Fibroblast of lung (primary cell): ENCODE data around the gene RAB13. TPM values are rescaled to one million over a fixed set of nuclear protein-coding genes. Genes with fewer than 3 reads are reported as not detected.

ENCODE experiments used
- DNase-seq, 2 donors: peaks; one replicate each; pipeline versions ENCODE4 v3.0.0 to v3.0.0-alpha.2; 2010; ENCODE audit warnings: low read depth in 2 of 2
- H2AFZ ChIP-seq: 2 replicates; pipeline ENCODE4 v1.5.1; 2012; ENCODE audit warnings: low read length, control low read depth, inconsistent platforms
- H3K27ac ChIP-seq: 2 replicates; pipeline ENCODE4 v1.5.1; 2011; ENCODE audit warnings: low read length, control low read depth; ENCODE audit not compliant: insufficient read depth
- H3K27me3 ChIP-seq: 2 replicates; pipeline ENCODE4 v1.5.1; 2011; ENCODE audit warnings: mild to moderate bottlenecking, low read length; ENCODE audit not compliant: control insufficient read depth, insufficient read depth
- H3K36me3 ChIP-seq: 2 replicates; pipeline ENCODE4 v1.5.1; 2011; ENCODE audit warnings: low read length; ENCODE audit not compliant: control insufficient read depth, insufficient read depth
- H3K4me1 ChIP-seq: 2 replicates; pipeline ENCODE4 v1.5.1; 2011; ENCODE audit warnings: low read length; ENCODE audit not compliant: control insufficient read depth, insufficient read depth; ENCODE audit errors: extremely low read depth
- H3K4me2 ChIP-seq: 2 replicates; pipeline ENCODE4 v1.5.1; 2011; ENCODE audit warnings: low read length, control low read depth; ENCODE audit not compliant: insufficient read depth; ENCODE audit errors: extremely low read depth
- H3K4me3 ChIP-seq, 4 experiments: fragments of 200-600 bp in 1 of 4; sonication (generic) in 1 of 4; replicated peaks in 1 of 4; 2 replicates each; pipeline ENCODE4 v1.5.1; 2011 to 2016; ENCODE audit warnings: low read length in 4 of 4, low read depth in 3 of 4, mild to moderate bottlenecking in 3 of 4, control low read depth in 2 of 4, inconsistent platforms in 1 of 4, mixed read lengths in 1 of 4; ENCODE audit not compliant: insufficient read depth in 1 of 4; ENCODE audit errors: control extremely low read depth in 1 of 4
- H3K79me2 ChIP-seq: 2 replicates; pipeline ENCODE4 v1.5.1; 2012; ENCODE audit warnings: mild to moderate bottlenecking, low read length, inconsistent platforms; ENCODE audit not compliant: control insufficient read depth, insufficient read depth
- H3K9ac ChIP-seq: 2 replicates; pipeline ENCODE4 v1.5.1; 2011; ENCODE audit warnings: mild to moderate bottlenecking, low read length, control low read depth; ENCODE audit not compliant: insufficient read depth
- H3K9me3 ChIP-seq: 2 replicates; pipeline ENCODE4 v1.5.1; 2012; ENCODE audit warnings: low read depth, low read length; ENCODE audit not compliant: control insufficient read depth, insufficient read depth
- H4K20me1 ChIP-seq: 2 replicates; pipeline ENCODE4 v1.5.1; 2011; ENCODE audit warnings: low read length; ENCODE audit not compliant: control insufficient read depth, insufficient read depth; ENCODE audit errors: extremely low read depth
- CTCF ChIP-seq, 2 donors: IDR thresholded peaks in 1 of 2; conservative IDR thresholded peaks in 1 of 2; 1 replicate in 1 of 2; 2 replicates in 1 of 2; pipeline ENCODE4 v1.5.1; 2011 to 2012; ENCODE audit warnings: low read length in 2 of 2, control low read depth in 1 of 2, inconsistent platforms in 1 of 2, low read depth in 1 of 2, mild to moderate bottlenecking in 1 of 2
- EZH2 ChIP-seq: IDR thresholded peaks from 2 replicates; pipeline ENCODE4 v1.5.1; 2012; ENCODE audit warnings: low read length, control low read depth, mild to moderate bottlenecking; ENCODE audit errors: missing control alignments
- polyA plus RNA-seq, 2 donors: library from polyadenylated mRNA; depleted of rRNA in 1 of 2; stranded (reverse) in 1 of 2; unstranded in 1 of 2; fragments of >200 nt; gene quantifications; 2 replicates each; pipeline ENCODE4 v1.2.1, GENCODE V29; 2011 to 2012; ENCODE audit warnings: missing spikeins in 1 of 2
- total RNA-seq: library from RNA; depleted of rRNA; stranded (reverse); fragments of >200 nt; gene quantifications from 2 replicates; pipeline ENCODE4 v1.2.1, GENCODE V29; 2014

Gene RAB13
- total and polyA plus RNA-seq, 2 donors (not counting 1 experiment from before 2014, with no cell fraction given) = 86.2 to 126 TPM

- TF ChIP-seq EZH2 (no peak), CTCF (conservative IDR thresholded peaks at IDR 0.05 in 1 of 2, IDR thresholded peaks at IDR 0.05 in 1 of 2; ENCODE audit: low read depth in 1 of 2, low read length in 2 of 2) (no peak)
- H3K4me3 ChIP-seq = no peak overlapping the region
- no peak overlapping the region for H3K9ac ChIP-seq
- DNase-seq = no peak
- no peaks in the 10 kb centered on the region for H3K27me3 ChIP-seq
- H2AFZ ChIP-seq = no peak overlapping the region
- H3K36me3 ChIP-seq = peaks cover 9% of the 10 kb centered on the region
- H3K27ac ChIP-seq = no peak overlapping the region
- peaks cover 18% of the 10 kb centered on the region for H3K79me2 ChIP-seq
- no peak overlapping the region for H3K4me2 ChIP-seq
- peaks cover 4% of the 10 kb centered on the region for H3K4me1 ChIP-seq
- H4K20me1 ChIP-seq = no peaks in the 10 kb centered on the region
- H3K9me3 ChIP-seq = no peaks in the 10 kb centered on the region
Measured at GRCh38 chr1:153995640-153996039, 9.5 kb upstream of the RAB13 start.

- Histone ChIP-seq H3K79me2 (peaks cover 19% of the 10 kb centered on the region), H3K9ac (no peak overlapping the region), H4K20me1 (no peaks in the 10 kb centered on the region), H3K4me2 (no peak overlapping the region), H3K4me3 (no peak overlapping the region), H2AFZ (no peak overlapping the region), H3K9me3 (no peaks in the 10 kb centered on the region), H3K36me3 (peaks cover 9% of the 10 kb centered on the region), H3K27me3 (no peaks in the 10 kb centered on the region), H3K27ac (no peak overlapping the region), H3K4me1 (peaks cover 4% of the 10 kb centered on the region)
- no peak for DNase-seq
- TF ChIP-seq CTCF (conservative IDR thresholded peaks at IDR 0.05 in 1 of 2, IDR thresholded peaks at IDR 0.05 in 1 of 2; ENCODE audit: low read depth in 1 of 2, low read length in 2 of 2) (no peak), EZH2 (no peak)
Measured at GRCh38 chr1:153995202-153995601, 9.1 kb upstream of the RAB13 start.

GRCh38 chr1:153991806-153992205 lies 5.7 kb upstream of the RAB13 start:
- Histone ChIP-seq H3K4me3 (peak overlapping the region; percentile 94 to 99 (median 98)), H3K4me1 (peaks cover 4% of the 10 kb centered on the region), H3K27ac (no peak overlapping the region), H3K4me2 (peak overlapping the region; percentile 98), H3K27me3 (no peaks in the 10 kb centered on the region), H3K9me3 (no peaks in the 10 kb centered on the region), H4K20me1 (no peaks in the 10 kb centered on the region), H3K36me3 (peaks cover 9% of the 10 kb centered on the region), H2AFZ (no peak overlapping the region), H3K79me2 (peaks cover 19% of the 10 kb centered on the region), H3K9ac (no peak overlapping the region)
- DNase-seq = no peak
- TF ChIP-seq CTCF (conservative IDR thresholded peaks at IDR 0.05 in 1 of 2, IDR thresholded peaks at IDR 0.05 in 1 of 2; ENCODE audit: low read depth in 1 of 2, low read length in 2 of 2) = no peak
